ENCODE data around the gene STARD8. TPM values are rescaled to one million over a fixed set of nuclear protein-coding genes. Genes with fewer than 3 reads are reported as not detected.

Gene STARD8
- total RNA-seq, 2 donors from 2014 or later = 0.27 to 0.43 TPM

- H3K9me3 Mint-ChIP-seq = peaks cover 0 to 7% of the 10 kb centered on the region in 2 donors
- no peak for ATAC-seq
- no peak overlapping the region for H3K27ac Mint-ChIP-seq
- no peak for DNase-seq (ENCODE audit: low spot score in 2 of 2)
- H3K36me3 Mint-ChIP-seq = no peaks in the 10 kb centered on the region
These were observed 102.8 kb downstream of the STARD8 start for GRCh38 chrX:68750316-68750715.

GRCh38 chrX:68751372-68751771 lies 103.9 kb downstream of the STARD8 start:
- peaks cover 0 to 7% of the 10 kb centered on the region in 2 donors for H3K9me3 Mint-ChIP-seq
- no peaks in the 10 kb centered on the region for H3K36me3 Mint-ChIP-seq
- DNase-seq (ENCODE audit: low spot score in 2 of 2) = no peak
- no peak overlapping the region for H3K27ac Mint-ChIP-seq
- ATAC-seq = no peak

- no peak overlapping the region for H3K27ac Mint-ChIP-seq
These were observed 105.8 kb downstream of the STARD8 start for GRCh38 chrX:68753218-68753617.

GRCh38 chrX:68754406-68754805 lies 106.9 kb downstream of the STARD8 start:
- peaks cover 0 to 7% of the 10 kb centered on the region in 2 donors for H3K9me3 Mint-ChIP-seq
- H3K27ac Mint-ChIP-seq = no peak overlapping the region
- H3K36me3 Mint-ChIP-seq = no peaks in the 10 kb centered on the region
- ATAC-seq (peak in 1 of 2 donors; percentile 56), DNase-seq (ENCODE audit: low spot score in 2 of 2) (no peak)

More at GRCh38 chrX:68753218-68753617, 105.8 kb downstream of the STARD8 start:
- DNase-seq (ENCODE audit: low spot score in 2 of 2) (no peak), ATAC-seq (no peak)
- H3K36me3 Mint-ChIP-seq = no peaks in the 10 kb centered on the region
- peaks cover 0 to 7% of the 10 kb centered on the region in 2 donors for H3K9me3 Mint-ChIP-seq

- Mint-ChIP-seq H3K27ac (no peak overlapping the region), H3K9me3 (peaks cover 0 to 7% of the 10 kb centered on the region in 2 donors), H3K36me3 (no peaks in the 10 kb centered on the region)
- ATAC-seq = no peak
- DNase-seq (ENCODE audit: low spot score in 2 of 2) = no peak
These were observed 108.2 kb downstream of the STARD8 start for GRCh38 chrX:68755616-68756125.

GRCh38 chrX:68757331-68757730 lies 109.9 kb downstream of the STARD8 start:
- H3K36me3 Mint-ChIP-seq = no peaks in the 10 kb centered on the region
- H3K9me3 Mint-ChIP-seq = peaks cover 0 to 7% of the 10 kb centered on the region in 2 donors
- DNase-seq (ENCODE audit: low spot score in 2 of 2) (no peak), ATAC-seq (no peak)
- H3K27ac Mint-ChIP-seq = no peak overlapping the region

GRCh38 chrX:68757731-68758130 lies 110.3 kb downstream of the STARD8 start:
- Mint-ChIP-seq H3K36me3 (no peaks in the 10 kb centered on the region), H3K27ac (no peak overlapping the region), H3K9me3 (peaks cover 0 to 7% of the 10 kb centered on the region in 2 donors)
- ATAC-seq (no peak), DNase-seq (ENCODE audit: low spot score in 2 of 2) (no peak)

GRCh38 chrX:68758671-68759070 lies 111.2 kb downstream of the STARD8 start:
- DNase-seq (ENCODE audit: low spot score in 2 of 2) (no peak), ATAC-seq (no peak)
- Mint-ChIP-seq H3K9me3 (peaks cover 0 to 7% of the 10 kb centered on the region in 2 donors), H3K27ac (no peak overlapping the region), H3K36me3 (no peaks in the 10 kb centered on the region)

GRCh38 chrX:68761086-68761485 lies 113.6 kb downstream of the STARD8 start:
- no peak for ATAC-seq
- H3K27ac Mint-ChIP-seq = no peak overlapping the region
- DNase-seq (ENCODE audit: low spot score in 2 of 2) = no peak
- H3K36me3 Mint-ChIP-seq = no peaks in the 10 kb centered on the region
- no peaks in the 10 kb centered on the region for H3K9me3 Mint-ChIP-seq

- no peak overlapping the region for H3K27ac Mint-ChIP-seq
- no peaks in the 10 kb centered on the region for H3K9me3 Mint-ChIP-seq
- no peaks in the 10 kb centered on the region for H3K36me3 Mint-ChIP-seq
- DNase-seq (ENCODE audit: low spot score in 2 of 2) = no peak
- no peak for ATAC-seq
These were observed 115.3 kb downstream of the STARD8 start for GRCh38 chrX:68762766-68763165.

- DNase-seq (ENCODE audit: low spot score in 2 of 2) (no peak), ATAC-seq (no peak)
- H3K27ac Mint-ChIP-seq = no peak overlapping the region
- no peaks in the 10 kb centered on the region for H3K36me3 Mint-ChIP-seq
- H3K9me3 Mint-ChIP-seq = no peaks in the 10 kb centered on the region
These were observed 116.0 kb downstream of the STARD8 start for GRCh38 chrX:68763481-68763880.

Other genes with a start within 250 kb of the STARD8 start
- gene OPHN1, start 214.2 kb upstream of the STARD8 start, total RNA-seq = under 1 TPM in 1 of 2 donors, not detected in 1; 0.06 TPM
- gene YIPF6, start 148.6 kb upstream of the STARD8 start, total RNA-seq = 10 to 100 TPM; 16.3 to 30.6 TPM
- 1 to 10 TPM; 2.0 to 3.3 TPM for gene EFNB1, start 181.4 kb downstream of the STARD8 start, total RNA-seq

Measured in activated naive CD4-positive, alpha-beta T cell treated with anti-CD3 and anti-CD28 coated beads, Interleukin-2, amount 50 U/mL, for 72 hours (primary cell).